DOHH2 (cell line): ENCODE data around the gene IKBIP.

ENCODE experiments used
- H3F3A ChIP-seq: fragments of 200-600 bp; sonication (generic), shearing (Covaris generic); 2 replicates; pipeline ENCODE4 v1.6.0; 2016; ENCODE audit warnings: antibody characterized with exemption, mild to moderate bottlenecking; ENCODE audit not compliant: control insufficient read depth, insufficient read depth
- H3K27ac ChIP-seq: fragments of 200-600 bp; sonication (generic); 2 replicates; pipeline ENCODE4 v1.5.1; 2014; ENCODE audit warnings: low read depth, mild to moderate bottlenecking, low read length, moderate library complexity
- H3K27me3 ChIP-seq: fragments of 200-600 bp; sonication (generic); 2 replicates; pipeline ENCODE4 v1.6.1; 2014; ENCODE audit warnings: mild to moderate bottlenecking, low read length, mixed read lengths; ENCODE audit not compliant: control insufficient read depth
- H3K36me3 ChIP-seq: fragments of 200-600 bp; sonication (generic); 2 replicates; pipeline ENCODE4 v1.6.1; 2014; ENCODE audit warnings: mild to moderate bottlenecking, low read length, moderate library complexity, mixed read lengths; ENCODE audit not compliant: control insufficient read depth
- H3K4me1 ChIP-seq: fragments of 200-600 bp; sonication (generic); 2 replicates; pipeline ENCODE4 v1.6.1; 2014; ENCODE audit warnings: mild to moderate bottlenecking, low read length, mixed read lengths; ENCODE audit not compliant: control insufficient read depth
- H3K4me2 ChIP-seq: fragments of 200-600 bp; sonication (generic); 2 replicates; pipeline ENCODE4 v1.6.0; 2014; ENCODE audit warnings: mild to moderate bottlenecking, low read length, moderate library complexity
- H3K4me3 ChIP-seq: fragments of 200-600 bp; sonication (generic); 2 replicates; pipeline ENCODE4 v1.5.1; 2014; ENCODE audit warnings: mild to moderate bottlenecking, low read length, mixed read lengths
- H3K79me2 ChIP-seq: fragments of 200-600 bp; sonication (generic); 2 replicates; pipeline ENCODE4 v1.6.1; 2014; ENCODE audit warnings: mild to moderate bottlenecking, low read length, mixed read lengths; ENCODE audit not compliant: control insufficient read depth
- H3K9me2 ChIP-seq: fragments of 200-600 bp; sonication (generic); replicated peaks from 2 replicates; pipeline ENCODE4 v1.6.1; 2014; ENCODE audit warnings: mild to moderate bottlenecking, low read length, mixed read lengths; ENCODE audit not compliant: control insufficient read depth
- H3K9me3 ChIP-seq: fragments of 200-600 bp; sonication (generic); 2 replicates; pipeline ENCODE4 v1.6.1; 2014; ENCODE audit warnings: antibody characterized with exemption, low read length, mixed read lengths; ENCODE audit not compliant: control insufficient read depth, insufficient read depth
- H4K20me1 ChIP-seq: fragments of 200-600 bp; sonication (generic); 2 replicates; pipeline ENCODE4 v1.6.0; 2014; ENCODE audit warnings: low read depth, mild to moderate bottlenecking, antibody characterized with exemption, low read length, moderate library complexity; ENCODE audit not compliant: control insufficient read depth, insufficient read depth
- EZH2phosphoT487 ChIP-seq: fragments of 200-600 bp; sonication (generic); IDR thresholded peaks from 2 replicates; pipeline ENCODE4 v1.6.1; 2017; ENCODE audit warnings: borderline replicate concordance, mild to moderate bottlenecking, antibody characterized with exemption, low read length, moderate library complexity, mixed read lengths
- TF ChIP-seq, protein P1 (sequence below): fragments of 200-600 bp; sonication (generic); IDR thresholded peaks from one replicate; pipeline ENCODE4 v1.5.1; 2014; ENCODE audit warnings: antibody characterized with exemption, mild to moderate bottlenecking, low read depth, low read length; ENCODE audit not compliant: poor library complexity, severe bottlenecking

Gene IKBIP

DNA sequence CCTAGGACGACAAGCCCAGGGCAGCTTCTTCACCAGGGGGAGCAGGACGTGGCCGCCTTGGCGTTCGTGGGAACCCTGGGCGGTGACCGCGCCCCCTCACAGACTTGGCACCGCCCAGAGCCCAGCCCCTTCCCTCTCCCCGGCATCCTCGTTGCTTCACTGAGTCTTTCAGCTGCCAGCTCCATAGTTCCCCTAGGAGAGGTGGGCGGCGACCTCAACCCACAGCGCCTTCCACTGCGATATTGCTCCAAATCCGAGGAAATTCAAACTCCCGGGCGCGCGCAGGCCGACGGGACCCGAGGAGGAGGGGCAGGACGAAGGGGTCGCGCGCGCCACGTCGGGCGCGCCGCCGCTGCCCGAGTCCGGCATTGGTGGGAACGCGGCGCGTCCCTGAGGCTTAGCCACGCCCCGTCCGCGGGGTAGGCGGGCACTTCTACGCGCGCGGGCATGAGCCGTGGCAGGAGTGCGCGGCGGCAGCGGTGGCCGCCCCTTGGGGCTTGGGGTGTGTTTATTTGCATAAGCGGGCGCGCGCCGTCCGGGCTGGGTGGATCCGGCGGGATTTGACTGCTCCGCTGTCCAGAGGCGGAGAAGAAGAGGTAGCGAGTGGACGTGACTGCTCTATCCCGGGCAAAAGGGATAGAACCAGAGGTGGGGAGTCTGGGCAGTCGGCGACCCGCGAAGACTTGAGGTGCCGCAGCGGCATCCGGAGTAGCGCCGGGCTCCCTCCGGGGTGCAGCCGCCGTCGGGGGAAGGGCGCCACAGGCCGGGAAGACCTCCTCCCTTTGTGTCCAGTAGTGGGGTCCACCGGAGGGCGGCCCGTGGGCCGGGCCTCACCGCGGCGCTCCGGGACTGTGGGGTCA is at the start of gene IKBIP, which contains the start of gene APAF1:
Gene IKBIP, minus strand, starts transcription at position 77 of the 860 bp plus-strand sequence. CDS start 87 bp downstream, outside the sequence.
Gene APAF1, plus strand, starts transcription at position 579 of the 860 bp plus-strand sequence. CDS start 3,070 bp downstream, outside the sequence.
- Histone ChIP-seq H3K27me3 (no peaks in the 10 kb centered on the region), H3F3A (0 out of 2 replicates have a peak, but pooled peaks cover 4% of the 10 kb centered on the region), H3K36me3 (peaks cover 38% of the 10 kb centered on the region), H4K20me1 (0 out of 2 replicates have a peak, but pooled peaks cover 3% of the 10 kb centered on the region), H3K27ac (peak within 1 kb of the TSS; percentile 74), H3K4me1 (peaks cover 26% of the 10 kb centered on the region), H3K79me2 (peaks cover 78% of the 10 kb centered on the region), H3K9me3 (no peaks in the 10 kb centered on the region), H3K9me2 (no peaks in the 10 kb centered on the region), H3K4me3 (peak within 1 kb of the TSS; percentile 88), H3K4me2 (peak within 1 kb of the TSS; percentile 77)
- TF ChIP-seq, protein P1, sequence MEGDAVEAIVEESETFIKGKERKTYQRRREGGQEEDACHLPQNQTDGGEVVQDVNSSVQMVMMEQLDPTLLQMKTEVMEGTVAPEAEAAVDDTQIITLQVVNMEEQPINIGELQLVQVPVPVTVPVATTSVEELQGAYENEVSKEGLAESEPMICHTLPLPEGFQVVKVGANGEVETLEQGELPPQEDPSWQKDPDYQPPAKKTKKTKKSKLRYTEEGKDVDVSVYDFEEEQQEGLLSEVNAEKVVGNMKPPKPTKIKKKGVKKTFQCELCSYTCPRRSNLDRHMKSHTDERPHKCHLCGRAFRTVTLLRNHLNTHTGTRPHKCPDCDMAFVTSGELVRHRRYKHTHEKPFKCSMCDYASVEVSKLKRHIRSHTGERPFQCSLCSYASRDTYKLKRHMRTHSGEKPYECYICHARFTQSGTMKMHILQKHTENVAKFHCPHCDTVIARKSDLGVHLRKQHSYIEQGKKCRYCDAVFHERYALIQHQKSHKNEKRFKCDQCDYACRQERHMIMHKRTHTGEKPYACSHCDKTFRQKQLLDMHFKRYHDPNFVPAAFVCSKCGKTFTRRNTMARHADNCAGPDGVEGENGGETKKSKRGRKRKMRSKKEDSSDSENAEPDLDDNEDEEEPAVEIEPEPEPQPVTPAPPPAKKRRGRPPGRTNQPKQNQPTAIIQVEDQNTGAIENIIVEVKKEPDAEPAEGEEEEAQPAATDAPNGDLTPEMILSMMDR, result no peak
- no peak for TF ChIP-seq EZH2phosphoT487

DNA sequence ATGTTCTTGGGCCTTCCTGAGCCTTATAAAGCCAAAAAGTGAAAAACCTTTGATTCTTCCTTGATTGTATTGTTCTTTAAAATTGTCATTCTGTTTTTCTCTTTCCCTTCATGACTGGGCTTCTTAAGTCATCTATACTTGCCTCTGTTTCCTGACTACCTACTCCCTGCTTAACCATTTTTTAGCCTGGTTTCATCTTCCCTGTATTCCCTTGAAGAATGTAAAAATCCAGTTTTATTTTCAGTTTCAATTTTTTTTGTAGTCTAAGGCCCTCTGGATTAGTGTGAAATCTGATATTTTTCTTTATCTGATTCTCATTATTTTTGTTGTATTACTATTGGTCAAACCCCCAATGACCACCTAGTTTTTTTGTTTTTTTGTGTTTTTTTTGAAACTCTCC is 46.8 kb upstream of the IKBIP start:
- no peaks in the 10 kb centered on the region for H3K9me2 ChIP-seq
- no peak overlapping the region for H3K4me2 ChIP-seq
- H3K9me3 ChIP-seq, result no peaks in the 10 kb centered on the region
- no peaks in the 10 kb centered on the region for H4K20me1 ChIP-seq
- H3K4me1 ChIP-seq, result no peaks in the 10 kb centered on the region
- no peak for TF ChIP-seq EZH2phosphoT487
- TF ChIP-seq, protein P1, result no peak
- H3K36me3 ChIP-seq, result peaks cover 33% of the 10 kb centered on the region
- no peak overlapping the region for H3K4me3 ChIP-seq
- no peaks in the 10 kb centered on the region for H3K27me3 ChIP-seq
- H3K27ac ChIP-seq, result no peak overlapping the region
- no peaks in the 10 kb centered on the region for H3F3A ChIP-seq
- no peaks in the 10 kb centered on the region for H3K79me2 ChIP-seq

GRCh38 chr12:98686603-98687002 is 42.0 kb upstream of the IKBIP start:
- Histone ChIP-seq H3K4me3 (no peak overlapping the region), H3K9me3 (no peaks in the 10 kb centered on the region), H3F3A (no peaks in the 10 kb centered on the region), H3K4me1 (no peaks in the 10 kb centered on the region), H3K9me2 (no peaks in the 10 kb centered on the region), H4K20me1 (no peaks in the 10 kb centered on the region), H3K79me2 (no peaks in the 10 kb centered on the region), H3K36me3 (peaks cover 46% of the 10 kb centered on the region), H3K4me2 (no peak overlapping the region), H3K27me3 (no peaks in the 10 kb centered on the region), H3K27ac (no peak overlapping the region)
- TF ChIP-seq EZH2phosphoT487, result no peak
- TF ChIP-seq, protein P1, result no peak
